Hepatocyte (in vitro differentiated cells): Measurements from ENCODE around the gene KRT14. TPM values are rescaled to one million over a fixed set of nuclear protein-coding genes. Genes with fewer than 3 reads are reported as not detected.

ENCODE experiments used
- DNase-seq: peaks from one replicate; pipeline ENCODE4 v3.0.0-alpha.2; 2016; ENCODE audit warnings: low spot score
- H2AFZ ChIP-seq: fragments of 200-600 bp; sonication (generic); 2 replicates; pipeline ENCODE4 v1.6.0; 2016; ENCODE audit warnings: antibody characterized with exemption, mild to moderate bottlenecking
- H3K27ac ChIP-seq: fragments of 200-600 bp; sonication (generic); 2 replicates; pipeline ENCODE4 v1.5.1; 2016; ENCODE audit warnings: mild to moderate bottlenecking
- H3K27me3 ChIP-seq: fragments of 200-600 bp; sonication (generic); 2 replicates; pipeline ENCODE4 v1.6.1; 2016
- H3K36me3 ChIP-seq: fragments of 200-600 bp; sonication (generic); replicated peaks from 2 replicates; pipeline ENCODE4 v1.5.1; 2016; ENCODE audit warnings: low read depth; ENCODE audit not compliant: insufficient read depth
- H3K4me1 ChIP-seq: fragments of 200-600 bp; sonication (generic); 2 replicates; pipeline ENCODE4 v1.5.1; 2016; ENCODE audit warnings: mild to moderate bottlenecking, moderate library complexity; ENCODE audit not compliant: insufficient read depth
- H3K4me2 ChIP-seq: fragments of 200-600 bp; sonication (generic); 2 replicates; pipeline ENCODE4 v1.6.0; 2016
- H3K4me3 ChIP-seq: fragments of 200-600 bp; sonication (generic); 2 replicates; pipeline ENCODE4 v1.5.1; 2016; ENCODE audit warnings: mild to moderate bottlenecking
- H3K79me2 ChIP-seq: fragments of 200-600 bp; sonication (generic); 2 replicates; pipeline ENCODE4 v1.6.0; 2017; ENCODE audit warnings: mild to moderate bottlenecking
- H3K9me2 ChIP-seq: fragments of 200-600 bp; sonication (generic); replicated peaks from 2 replicates; pipeline ENCODE4 v1.6.0; 2017; ENCODE audit warnings: mild to moderate bottlenecking; ENCODE audit not compliant: insufficient read depth
- H3K9me3 ChIP-seq: fragments of 200-600 bp; sonication (generic); 2 replicates; pipeline ENCODE4 v1.5.1; 2016; ENCODE audit warnings: low read depth, mild to moderate bottlenecking
- H4K20me1 ChIP-seq: fragments of 200-600 bp; sonication (generic); 2 replicates; pipeline ENCODE4 v1.6.0; 2016; ENCODE audit warnings: mild to moderate bottlenecking; ENCODE audit not compliant: insufficient read depth, poor library complexity, severe bottlenecking
- CTCF ChIP-seq: fragments of 200-600 bp; sonication (generic); IDR thresholded peaks from 2 replicates; pipeline ENCODE4 v1.5.1; 2016; ENCODE audit warnings: antibody characterized with exemption, mild to moderate bottlenecking; ENCODE audit not compliant: poor library complexity
- EZH2 ChIP-seq: fragments of 200-600 bp; sonication (generic); IDR thresholded peaks from 2 replicates; pipeline ENCODE4 v1.6.1; 2016; ENCODE audit warnings: antibody characterized with exemption, mild to moderate bottlenecking, borderline replicate concordance
- EZH2phosphoT487 ChIP-seq: fragments of 200-600 bp; sonication (generic); IDR thresholded peaks from one replicate; pipeline ENCODE4 v1.6.1; 2018; ENCODE audit warnings: antibody characterized with exemption, mild to moderate bottlenecking, low read depth, moderate library complexity; ENCODE audit not compliant: unreplicated experiment, severe bottlenecking
- WGBS: methylation state at CpG from one replicate; pipeline ENCODE4 v1.1.6; 2016; ENCODE audit warnings: low lambda C conversion rate; ENCODE audit errors: missing lambda C conversion rate; 5-methylcytosine and 5-hydroxymethylcytosine counted together
- polyA plus RNA-seq: library from polyadenylated mRNA; unstranded; fragments of >200 nt; fragmentation: Nextera tagmentation; extraction: Ambion mirVana; gene quantifications from 2 replicates; pipeline ENCODE4 v1.2.1, GENCODE V29; 2016
- total RNA-seq: library from RNA; depleted of rRNA; stranded (reverse); fragments of >200 nt; gene quantifications from 2 replicates; pipeline ENCODE4 v1.2.3, GENCODE V29; 2014

The KRT14 gene
- total and polyA plus RNA-seq, 2 experiments from 2014 or later, result 0.33 to 1.9 TPM

GRCh38 chr17:41542357-41542756, 44.3 kb downstream of the KRT14 start:
- Histone ChIP-seq H3K27ac (no peak overlapping the region), H3K4me3 (no peak overlapping the region), H3K79me2 (no peaks in the 10 kb centered on the region), H3K9me3 (no peaks in the 10 kb centered on the region), H3K36me3 (no peaks in the 10 kb centered on the region), H3K4me1 (peaks cover 30% of the 10 kb centered on the region), H3K9me2 (no peaks in the 10 kb centered on the region), H2AFZ (no peak overlapping the region), H4K20me1 (no peaks in the 10 kb centered on the region), H3K27me3 (no peaks in the 10 kb centered on the region), H3K4me2 (no peak overlapping the region)
- WGBS, result 53% methylated on average over 2 of the region's 2 CpGs
- no peak for DNase-seq
- TF ChIP-seq EZH2, result no peak
- peak; percentile 90 for TF ChIP-seq EZH2phosphoT487
- no peak for TF ChIP-seq CTCF

- H3K4me1 ChIP-seq, result peaks cover 37% of the 10 kb centered on the region
- H3K4me2 ChIP-seq, result no peak overlapping the region
- H2AFZ ChIP-seq, result no peak overlapping the region
- peak overlapping the region; percentile 84 for H3K27ac ChIP-seq
- no peak for TF ChIP-seq EZH2
- TF ChIP-seq CTCF, result no peak
- no peak for TF ChIP-seq EZH2phosphoT487
- H3K9me3 ChIP-seq, result no peaks in the 10 kb centered on the region
- no peaks in the 10 kb centered on the region for H3K36me3 ChIP-seq
- H4K20me1 ChIP-seq, result no peaks in the 10 kb centered on the region
- peak; percentile 41 for DNase-seq
- H3K27me3 ChIP-seq, result no peaks in the 10 kb centered on the region
- 67% methylated on average over 10 of the region's 10 CpGs for WGBS
- H3K79me2 ChIP-seq, result no peaks in the 10 kb centered on the region
- no peaks in the 10 kb centered on the region for H3K9me2 ChIP-seq
- H3K4me3 ChIP-seq, result no peak overlapping the region
Measured at GRCh38 chr17:41540921-41541625, 45.6 kb downstream of the KRT14 start.

GRCh38 chr17:41539979-41540701, 46.6 kb downstream of the KRT14 start:
- DNase-seq, result no peak
- H3K4me2 ChIP-seq, result no peak overlapping the region
- H3K4me1 ChIP-seq, result peaks cover 45% of the 10 kb centered on the region
- WGBS, result 44% methylated on average over 7 of the region's 7 CpGs
- H4K20me1 ChIP-seq, result no peaks in the 10 kb centered on the region
- no peaks in the 10 kb centered on the region for H3K27me3 ChIP-seq
- TF ChIP-seq EZH2, result no peak
- TF ChIP-seq EZH2phosphoT487, result no peak
- TF ChIP-seq CTCF, result no peak
- no peak overlapping the region for H2AFZ ChIP-seq
- H3K9me3 ChIP-seq, result no peaks in the 10 kb centered on the region
- H3K79me2 ChIP-seq, result no peaks in the 10 kb centered on the region
- H3K27ac ChIP-seq, result peak overlapping the region; percentile 84
- no peaks in the 10 kb centered on the region for H3K9me2 ChIP-seq
- no peaks in the 10 kb centered on the region for H3K36me3 ChIP-seq
- no peak overlapping the region for H3K4me3 ChIP-seq
